Superior temporal gyrus (tissue), 1 donor: ENCODE measurements around the gene C6.
A peak's percentile ranks its signal among the peaks of the same experiment; 100 is the strongest.
"Not testable (repeated sequence)": the region's sequence is repeated elsewhere in the genome, so short reads cannot be mapped to it uniquely, and the experiment has no call there.

Source experiments
- DNase-seq: peaks from one replicate; pipeline ENCODE4 v3.0.0-alpha.2; 2016; ENCODE audit errors: extremely low spot score

Gene C6

DNA sequence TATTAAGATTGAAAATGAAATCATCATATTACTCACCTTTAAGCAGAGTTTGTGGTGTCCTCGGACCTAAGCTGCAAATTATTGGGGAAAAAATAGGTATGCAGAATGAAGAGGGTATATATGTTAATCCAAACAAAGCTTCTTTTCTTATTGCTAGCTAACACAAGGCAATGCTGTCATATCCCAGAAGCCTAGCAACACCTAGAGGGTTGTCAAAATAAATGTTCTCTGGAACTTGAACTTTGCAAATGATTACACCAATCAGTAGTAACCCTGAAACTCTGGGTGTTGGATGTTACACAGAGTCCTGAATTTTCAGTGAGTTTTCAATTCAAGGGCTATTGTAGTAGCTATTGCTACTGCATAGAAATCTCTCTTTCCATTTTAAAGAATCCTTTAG is at the start of gene C6:
Gene C6, minus strand, starts transcription at position 193 of the 400 bp plus-strand sequence. CDS start 10,302 bp downstream, outside the sequence.
- no peak for DNase-seq

DNA sequence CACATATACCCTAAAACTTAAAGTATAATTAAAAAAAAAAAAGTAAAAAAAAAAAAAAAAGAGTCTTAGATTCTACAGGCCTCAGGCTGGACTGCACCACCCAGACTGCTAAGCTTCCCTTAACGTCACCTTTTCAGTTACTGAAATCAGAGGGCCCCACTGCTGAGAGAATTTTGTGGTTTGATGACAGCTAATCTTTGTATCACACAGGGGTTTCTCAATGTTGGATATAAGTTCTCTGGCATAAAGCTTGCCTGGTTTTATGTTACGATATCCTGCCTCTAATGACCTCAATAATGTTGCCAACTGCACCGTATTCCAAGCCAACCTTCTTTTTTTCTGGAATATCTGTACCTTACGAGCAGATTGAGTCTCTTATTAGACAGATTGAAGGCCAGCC is 43.1 kb upstream of the C6 start:
- DNase-seq = no peak

DNA sequence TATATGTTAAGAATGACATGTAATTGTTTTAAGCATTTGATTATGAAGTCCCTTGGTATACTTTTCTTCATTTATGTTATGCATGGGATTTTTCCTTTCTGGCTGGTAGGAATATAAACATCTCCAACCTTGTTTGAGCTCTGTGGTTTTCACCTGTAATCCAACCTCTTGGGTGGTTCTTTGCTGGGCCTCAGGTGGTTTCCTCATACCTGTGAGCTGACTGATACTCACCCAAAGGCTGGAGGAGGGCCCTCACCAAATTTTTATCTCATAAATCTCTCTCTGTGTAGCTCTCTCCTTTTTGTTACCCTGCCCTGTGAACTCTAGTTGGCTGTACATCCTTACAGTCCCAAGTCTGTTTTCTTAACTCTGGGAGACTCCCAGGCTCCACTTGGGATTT is 39.8 kb upstream of the C6 start:
- DNase-seq = no peak

DNA sequence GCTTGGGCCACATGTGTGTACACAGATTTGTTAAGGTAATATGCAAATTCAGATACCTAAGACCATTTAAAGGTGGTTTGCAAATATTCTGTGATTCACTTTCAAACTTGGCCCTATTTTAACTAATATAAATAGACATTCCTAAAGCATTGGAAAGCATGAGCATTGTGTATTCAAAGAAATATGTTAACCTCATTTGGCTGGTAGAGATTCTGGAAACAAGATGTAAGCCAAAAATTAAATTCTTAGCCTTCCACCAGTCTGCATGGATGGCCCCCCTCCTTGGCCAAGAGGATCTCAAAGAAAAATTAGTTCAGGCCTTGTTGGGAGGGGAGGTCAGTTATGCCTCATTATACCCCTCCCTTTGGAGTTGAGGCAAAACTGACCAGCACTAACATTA is 38.7 kb upstream of the C6 start:
- no peak for DNase-seq

DNA sequence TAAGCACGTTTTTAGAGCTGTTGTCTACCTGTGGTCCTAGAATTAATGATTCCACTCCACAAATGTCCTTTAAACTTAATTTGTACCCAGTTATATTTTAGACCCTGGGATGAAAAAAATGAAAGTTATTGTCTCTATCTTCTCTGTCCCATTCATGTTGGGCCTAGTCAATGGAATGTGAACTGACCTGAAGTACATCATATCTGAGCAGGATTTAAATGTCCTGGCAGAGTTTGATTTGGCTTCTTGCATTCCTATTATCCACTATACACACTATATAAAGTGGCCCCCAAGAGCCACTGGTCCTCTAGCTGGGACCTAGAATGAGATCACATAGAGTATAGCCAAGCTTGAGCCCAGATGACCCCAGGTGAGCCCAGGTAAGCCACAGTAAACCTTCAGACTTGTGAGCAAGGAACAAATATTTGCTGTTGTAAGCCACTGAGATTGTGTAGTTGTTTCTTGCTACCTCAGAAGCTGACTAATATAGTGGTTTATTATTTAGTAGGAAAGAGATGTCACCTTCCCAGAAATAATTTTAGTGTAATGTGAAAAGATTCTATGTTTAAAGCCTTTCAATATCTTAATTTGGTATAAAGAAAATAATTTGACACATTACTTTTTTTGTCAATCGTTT is 37.1 kb upstream of the C6 start:
- no peak for DNase-seq

DNA sequence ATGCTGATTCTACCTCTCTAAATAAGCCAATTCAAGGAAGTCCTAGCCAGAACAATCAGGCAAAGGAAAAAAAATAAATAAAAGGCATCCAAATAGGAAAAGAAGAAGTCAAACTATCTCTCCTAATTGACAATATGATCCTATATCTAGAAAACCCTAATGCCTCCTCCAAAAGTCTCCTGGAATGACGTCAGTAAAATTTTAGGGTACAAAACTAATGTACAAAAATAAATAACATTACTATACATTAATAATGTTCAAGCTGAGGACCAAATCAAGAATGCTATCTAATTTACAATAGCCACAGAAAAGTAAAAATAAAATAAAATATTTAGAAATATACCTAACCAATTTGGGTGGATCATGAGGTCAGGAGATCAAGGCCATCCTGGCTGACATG is 33.8 kb upstream of the C6 start:
- no peak for DNase-seq

DNA sequence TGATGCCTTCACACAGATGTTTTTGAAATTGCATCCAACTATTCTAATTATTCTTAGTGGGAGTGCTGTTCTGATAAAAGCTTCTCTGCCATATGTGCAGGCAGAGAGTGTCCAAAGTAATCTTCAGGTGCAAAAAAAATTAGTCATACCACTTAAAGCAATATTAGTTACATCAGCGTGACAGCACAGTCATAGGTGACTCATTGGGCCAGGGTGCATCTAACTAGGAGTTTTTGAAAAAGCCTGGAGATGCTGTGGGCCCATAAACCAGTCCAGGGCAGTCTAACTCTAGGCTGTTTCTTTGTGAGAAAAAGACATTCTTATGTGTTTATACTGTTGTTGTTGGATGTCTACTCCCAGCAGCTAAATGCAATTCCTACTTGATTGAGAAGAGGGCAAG is 33.0 kb upstream of the C6 start:
- DNase-seq = no peak

DNA sequence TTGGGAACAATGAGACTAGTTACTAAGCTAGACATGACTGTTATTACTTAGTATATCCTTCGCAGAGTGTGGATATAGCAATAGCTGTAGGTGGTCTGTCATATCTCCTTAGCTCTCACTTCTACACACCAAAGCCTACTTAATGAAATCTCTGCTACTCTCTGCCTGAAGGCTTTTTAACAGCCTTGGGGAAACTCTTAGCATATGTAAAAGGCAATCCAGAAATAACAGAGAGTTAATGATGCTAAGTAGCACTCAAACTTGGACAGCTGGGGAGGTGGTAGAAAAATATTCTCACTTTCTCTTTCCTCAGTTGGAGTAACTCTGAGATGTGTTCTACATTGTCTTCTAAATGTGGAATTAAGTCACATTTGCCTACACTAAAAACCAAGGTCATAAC is 30.2 kb upstream of the C6 start:
- DNase-seq = peak; percentile 22

DNA sequence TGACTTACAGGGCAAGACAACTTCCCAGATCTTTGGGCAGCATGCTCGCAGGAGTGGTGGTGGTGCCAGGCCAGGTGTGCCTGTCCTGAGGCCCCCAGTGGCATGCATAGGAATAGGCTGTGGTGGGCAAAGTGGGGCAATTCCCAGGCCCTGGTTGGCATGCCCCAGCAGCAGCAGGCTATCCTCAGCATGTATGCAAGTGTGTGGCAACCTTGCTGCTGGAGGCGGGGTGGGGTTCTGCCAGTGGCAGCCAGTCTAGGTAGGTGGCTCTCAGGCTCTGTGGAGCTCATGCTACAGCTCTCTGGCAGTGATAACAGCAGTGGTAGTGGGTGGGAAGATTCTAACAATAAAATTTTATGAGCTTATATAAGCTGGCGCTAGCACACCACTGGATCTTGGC is 27.7 kb upstream of the C6 start:
- no peak for DNase-seq

DNA sequence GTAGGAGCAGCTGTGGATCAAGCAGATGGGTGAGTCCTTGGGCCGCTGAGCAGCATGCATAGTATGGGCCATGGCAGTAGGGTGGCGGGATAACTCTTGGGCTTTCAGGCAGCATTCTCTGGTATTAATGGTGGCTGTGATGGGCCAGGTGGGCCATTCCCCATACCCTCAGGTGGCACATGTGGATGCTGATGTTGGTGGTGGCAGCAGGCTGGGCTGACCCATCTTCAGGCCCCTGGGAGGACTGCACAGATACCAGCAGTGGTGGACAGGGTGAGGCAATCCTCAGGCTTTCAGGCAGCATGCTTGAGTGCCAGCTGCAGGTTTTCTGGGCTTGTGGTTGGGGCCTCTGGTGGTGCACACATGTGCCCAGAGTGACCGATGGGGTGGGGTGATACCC is 27.1 kb upstream of the C6 start:
- DNase-seq = no peak

DNA sequence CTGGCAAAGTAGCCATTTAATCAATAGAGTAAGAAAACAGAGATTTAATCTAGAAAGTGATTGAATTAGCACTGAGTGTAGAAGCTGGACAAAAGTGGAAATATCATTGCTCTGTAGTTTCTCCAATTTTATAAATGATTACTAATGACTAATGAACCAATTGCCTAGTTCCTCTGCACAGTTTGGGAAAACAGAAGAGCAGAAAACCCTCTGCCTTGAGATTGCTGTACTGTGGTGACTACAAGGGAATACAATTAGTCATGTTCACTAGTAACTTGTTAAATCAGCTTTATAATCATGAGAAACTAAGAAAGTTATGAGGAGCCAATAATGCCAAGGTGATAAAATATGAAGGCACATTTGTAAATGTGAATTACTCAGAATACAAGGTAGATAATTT is 21.1 kb upstream of the C6 start:
- DNase-seq = no peak

DNA sequence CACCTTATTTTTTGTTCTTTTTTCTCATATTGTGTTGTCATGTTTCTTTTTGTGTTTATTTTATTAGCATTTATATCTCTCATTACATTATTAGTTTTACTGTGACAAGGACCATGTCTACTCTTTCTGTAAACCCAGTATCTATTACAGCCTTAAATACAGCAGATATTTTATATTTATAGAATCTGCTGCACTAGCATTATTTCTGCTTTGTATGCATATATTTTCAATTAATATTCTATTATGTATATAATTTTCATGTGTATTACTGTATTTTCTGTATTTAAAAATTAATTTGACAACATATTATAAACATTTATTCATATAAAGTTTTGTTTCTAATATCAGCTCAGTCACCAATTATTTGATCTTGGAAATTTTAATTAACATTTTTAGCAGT is 19.5 kb upstream of the C6 start:
- DNase-seq = no peak

DNA sequence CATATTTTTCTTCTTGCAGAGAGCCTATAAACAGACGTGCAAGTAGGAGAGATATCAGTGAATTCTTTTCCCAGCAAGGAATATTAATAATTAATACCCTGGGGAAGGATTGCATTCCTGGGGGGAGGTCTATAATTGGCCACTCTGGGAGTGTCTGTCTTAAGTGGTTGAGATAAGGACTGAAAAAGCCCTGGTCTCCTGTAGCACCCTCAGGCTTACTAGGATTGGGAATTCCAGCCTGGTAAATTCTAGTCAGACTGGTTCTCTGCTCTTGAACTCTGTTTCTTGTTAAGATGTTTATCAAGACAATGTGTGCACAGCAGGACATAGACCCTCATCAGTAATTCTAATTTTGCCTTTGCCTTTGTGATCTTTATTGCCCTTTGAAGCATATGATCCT is 16.9 kb upstream of the C6 start:
- DNase-seq = not testable (repeated sequence)

DNA sequence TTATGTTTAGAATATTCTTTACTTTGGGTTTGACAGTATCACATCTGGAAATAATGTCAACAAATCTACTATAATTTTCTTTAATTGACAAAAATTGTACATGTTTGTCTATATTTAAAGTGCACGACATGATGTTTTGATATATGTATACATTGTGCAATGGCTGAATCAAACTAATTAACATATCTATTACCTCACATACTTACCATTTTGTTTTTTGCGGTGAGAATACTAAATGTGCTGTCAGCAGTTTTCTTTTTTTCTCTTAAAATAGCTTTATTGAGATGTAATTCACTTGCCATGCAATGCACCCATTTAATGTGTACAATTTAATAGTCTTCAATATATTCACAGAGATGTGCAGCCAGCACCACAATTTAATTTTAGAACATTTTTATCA is 10.6 kb upstream of the C6 start:
- no peak for DNase-seq

DNA sequence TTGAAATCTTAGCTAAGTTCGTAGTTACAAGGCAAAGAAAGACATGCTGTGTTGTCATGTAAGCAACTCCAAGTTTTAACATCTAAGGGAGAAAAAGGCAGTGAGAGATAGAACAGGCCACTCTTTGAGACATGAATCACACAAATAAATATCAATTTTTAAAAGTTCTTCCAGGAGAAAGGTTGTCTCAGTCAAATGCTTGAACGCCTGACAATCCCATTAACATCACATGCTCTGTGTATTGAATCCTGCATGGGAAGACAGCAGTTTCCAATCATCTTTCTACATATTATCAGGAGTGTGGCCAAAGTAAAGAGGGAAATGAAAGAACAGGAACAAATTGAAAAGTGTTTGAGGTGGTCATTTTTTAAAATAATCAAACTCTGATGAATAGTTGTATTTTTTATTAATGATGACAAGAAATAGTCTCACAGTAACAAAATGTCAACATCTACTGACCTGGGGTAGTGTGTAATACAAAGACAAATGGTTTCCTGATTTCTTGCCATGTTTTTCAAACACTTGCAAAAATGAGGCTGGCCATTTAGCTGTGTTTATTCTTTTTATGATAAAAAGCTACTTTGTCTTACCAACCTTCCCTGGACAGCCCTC is 6.4 kb upstream of the C6 start:
- DNase-seq = no peak

DNA sequence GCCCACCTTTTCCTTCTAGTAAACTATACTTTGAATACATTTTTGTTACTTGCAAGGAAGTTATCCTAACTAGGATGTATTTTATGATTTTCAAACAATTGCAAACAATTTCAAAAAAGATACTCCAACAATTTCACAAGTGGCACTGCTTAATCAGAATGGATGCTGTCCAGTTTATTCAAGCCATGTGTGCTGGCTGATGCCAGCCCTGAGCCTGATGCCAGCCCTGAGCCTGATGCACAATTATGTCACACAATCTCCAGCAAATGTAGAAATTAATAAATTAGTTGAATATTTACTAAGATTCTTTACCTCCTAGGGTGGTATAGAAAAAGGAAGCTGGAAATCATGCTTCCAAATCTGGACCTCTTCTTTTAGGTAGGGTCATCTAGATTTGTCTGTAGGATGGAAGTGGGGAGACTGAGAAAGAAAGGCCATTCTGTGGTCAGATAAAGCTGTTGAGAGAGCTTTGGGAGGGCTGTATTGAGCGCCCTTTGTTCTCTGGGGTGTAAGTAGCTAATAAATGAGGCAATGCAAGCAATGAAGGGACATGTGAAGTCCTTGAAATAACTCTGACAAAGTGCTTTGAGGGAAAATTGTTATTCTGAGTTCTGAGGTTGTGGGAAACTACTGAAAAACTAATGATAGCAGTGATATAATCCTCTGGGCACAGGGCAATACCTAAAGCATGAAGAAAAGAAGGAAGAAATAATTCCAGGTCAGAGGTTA is 5.8 kb upstream of the C6 start:
- peak; percentile 6 for DNase-seq

DNA sequence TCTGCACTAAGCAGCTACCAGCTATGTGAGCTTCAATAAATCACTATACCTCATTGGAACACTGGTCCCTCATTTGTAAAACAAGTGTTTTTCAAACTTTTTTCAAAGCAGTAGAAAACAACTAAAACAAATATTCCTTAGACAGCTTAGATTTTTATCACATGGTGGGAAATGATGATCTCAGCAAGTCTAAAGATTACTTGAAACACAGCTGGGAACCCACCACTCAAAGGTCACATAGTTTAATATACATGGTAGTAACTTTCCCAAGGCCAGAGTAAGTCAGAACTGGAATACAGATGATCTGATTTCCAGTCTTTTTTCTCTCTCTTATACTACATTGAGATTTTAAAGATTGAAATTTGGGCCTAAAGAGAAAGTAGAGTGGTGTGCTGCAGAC is 850 bp upstream of the C6 start:
- DNase-seq = no peak

DNA sequence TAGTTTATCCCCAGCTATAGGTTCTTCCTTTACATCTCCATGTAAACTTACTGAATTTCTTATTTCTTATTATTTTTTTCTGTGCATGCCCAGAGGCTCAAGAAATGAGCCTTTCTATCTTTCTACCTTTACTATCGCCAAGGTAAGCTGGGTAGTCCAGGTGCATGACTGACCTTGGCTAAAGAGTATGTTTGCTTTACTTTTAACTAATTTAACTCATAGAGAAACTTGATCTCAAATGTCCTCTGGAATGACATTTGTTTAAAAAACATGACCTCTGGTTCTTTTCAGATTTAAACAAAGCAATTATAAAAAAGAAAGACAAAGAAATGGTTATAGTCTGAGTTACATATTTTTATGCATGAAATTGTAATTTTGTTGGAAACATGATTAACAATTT is 397 bp downstream of the C6 start:
- DNase-seq = no peak

DNA sequence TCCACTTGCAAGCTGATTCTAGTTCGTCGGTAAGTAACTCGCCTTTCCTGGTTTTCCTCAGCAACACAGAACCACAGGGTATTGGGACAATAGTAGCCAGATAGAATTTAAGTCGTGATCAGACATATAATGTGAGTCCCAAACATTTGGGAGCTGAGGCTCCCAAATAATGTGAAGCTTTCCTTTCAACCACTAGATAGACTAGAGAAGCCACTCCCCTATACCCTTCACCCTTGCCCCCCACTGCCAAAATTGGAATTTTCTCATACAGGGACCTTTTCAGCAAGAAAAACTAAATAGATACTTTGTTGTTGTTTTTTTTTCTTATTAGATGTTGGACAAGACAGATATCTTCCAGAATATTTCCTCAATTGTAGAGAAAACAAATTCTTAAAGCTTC is 1.9 kb downstream of the C6 start:
- no peak for DNase-seq

DNA sequence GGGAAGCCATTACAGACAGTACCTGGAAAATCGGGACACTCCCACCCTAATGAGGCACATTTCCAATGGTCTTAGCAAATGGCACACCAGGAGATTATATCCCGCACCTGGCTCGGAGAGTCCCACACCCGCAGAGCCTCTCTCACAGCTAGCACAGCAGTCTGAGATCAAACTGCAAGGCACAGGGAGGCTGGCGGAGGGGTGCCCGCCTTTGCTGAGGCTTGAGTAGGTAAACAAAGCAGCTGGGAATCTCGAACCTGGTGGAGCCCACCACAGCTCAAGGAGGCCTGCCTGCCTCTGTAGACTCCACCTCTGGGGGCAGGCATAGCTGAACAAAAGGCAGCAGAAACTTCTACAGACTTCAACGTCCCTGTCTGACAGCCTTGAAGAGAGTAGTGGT is 7.9 kb downstream of the C6 start:
- not testable (repeated sequence) for DNase-seq

DNA sequence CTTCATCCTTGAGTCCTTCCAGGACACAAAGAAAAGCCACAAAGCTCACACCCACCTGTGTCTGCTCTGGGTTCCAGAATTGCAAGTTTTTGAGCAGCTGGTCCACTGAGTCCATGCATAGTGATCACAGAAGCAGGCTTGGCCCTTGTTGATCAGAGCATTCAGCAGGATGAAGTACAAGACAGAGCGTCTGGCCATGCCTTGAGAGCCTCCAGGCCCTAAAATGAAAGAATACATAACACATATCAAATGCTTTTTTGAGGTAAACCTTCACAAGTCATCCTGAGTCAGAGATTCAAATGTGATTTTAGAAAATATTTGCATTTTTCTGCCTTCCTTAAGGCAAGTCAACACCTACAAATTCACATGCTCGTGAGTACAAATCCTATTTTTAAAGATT is 10.3 kb downstream of the C6 start:
- DNase-seq = no peak

DNA sequence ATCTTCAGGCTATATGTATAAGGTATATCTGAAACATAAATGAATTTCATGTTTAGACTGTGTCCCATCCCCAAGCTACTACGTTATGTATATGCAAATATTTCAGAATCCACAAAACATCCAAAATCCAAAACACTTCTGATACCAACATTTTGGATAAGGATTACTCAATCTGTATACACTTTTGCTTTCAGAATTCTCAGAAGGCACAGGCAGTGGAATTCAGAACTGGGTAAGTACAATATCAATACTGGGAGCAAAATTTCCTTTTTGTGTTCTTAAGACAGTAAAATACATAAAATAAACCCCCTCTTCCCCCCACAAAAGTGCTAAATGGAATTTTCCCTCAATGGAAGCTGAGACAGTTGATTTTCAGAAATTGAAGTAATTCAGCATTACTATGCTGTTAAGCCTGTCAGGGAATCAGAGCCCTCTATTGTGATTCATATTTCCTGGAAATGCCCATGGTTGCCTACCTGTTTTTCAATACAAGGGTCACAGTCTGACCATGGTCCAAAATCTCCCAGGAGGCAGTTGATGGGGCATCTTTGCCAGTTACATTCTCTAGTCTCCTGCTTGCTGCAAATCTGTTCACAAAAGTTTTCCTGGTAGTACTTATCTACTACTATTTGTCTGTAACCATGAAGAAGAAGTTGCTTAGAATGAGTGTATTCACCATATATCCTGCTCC is 12.1 kb downstream of the C6 start:
- DNase-seq = no peak

DNA sequence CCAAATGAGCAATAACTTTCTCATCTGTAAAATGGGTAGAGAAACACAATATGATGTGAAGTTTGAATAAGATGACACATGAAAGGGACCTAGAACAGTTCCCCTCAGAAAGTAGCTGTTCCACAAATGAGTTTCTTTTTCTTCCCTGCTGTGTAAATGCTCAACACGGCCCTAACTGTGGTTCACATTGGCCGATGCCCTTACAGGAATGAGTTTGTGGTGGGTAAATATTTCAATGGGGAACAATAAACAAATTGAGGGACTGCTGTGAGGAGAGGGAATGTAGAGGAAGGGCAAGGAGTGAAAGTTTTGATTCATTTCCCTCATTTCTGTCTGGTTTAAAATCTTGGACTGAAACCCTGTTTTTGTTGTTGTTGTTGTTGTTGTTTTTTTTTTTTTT is 12.8 kb downstream of the C6 start:
- no peak for DNase-seq
